Keratinocyte (primary cell): ENCODE data around the gene PAPOLB. TPM values are rescaled to one million over a fixed set of nuclear protein-coding genes. Genes with fewer than 3 reads are reported as not detected.

Source experiments
- DNase-seq: peaks from one replicate; pipeline ENCODE4 v3.0.0-alpha.2; 2011; ENCODE audit warnings: low read depth, missing footprints, low spot score
- FAIRE-seq: peaks from 2 replicates; lab custom pipeline; 2011; peaks lifted over from hg19 to GRCh38; lab: Jason Lieb, UNC
- H2AFZ ChIP-seq: 2 replicates; pipeline ENCODE4 v1.6.0; 2012; ENCODE audit warnings: low read length, control low read depth, inconsistent platforms; ENCODE audit not compliant: control insufficient read depth
- H3K27ac ChIP-seq: 2 replicates; pipeline ENCODE4 v1.5.1; 2011; ENCODE audit warnings: low read length; ENCODE audit not compliant: control insufficient read depth, insufficient read depth
- H3K27me3 ChIP-seq: 3 replicates; pipeline ENCODE4 v1.6.0; 2011; ENCODE audit warnings: low read length; ENCODE audit not compliant: control insufficient read depth, insufficient read depth; ENCODE audit errors: extremely low read depth
- H3K36me3 ChIP-seq, 2 experiments: 2 replicates in 1 of 2; 3 replicates in 1 of 2; pipeline ENCODE4 v1.5.1; 2011; ENCODE audit warnings: low read length in 2 of 2, mild to moderate bottlenecking in 1 of 2; ENCODE audit not compliant: control insufficient read depth in 2 of 2, insufficient read depth in 2 of 2; ENCODE audit errors: extremely low read depth in 1 of 2
- H3K4me1 ChIP-seq: 3 replicates; pipeline ENCODE4 v1.5.1; 2011; ENCODE audit warnings: low read length; ENCODE audit not compliant: control insufficient read depth, insufficient read depth; ENCODE audit errors: extremely low read depth
- H3K4me2 ChIP-seq: 3 replicates; pipeline ENCODE4 v1.6.0; 2011; ENCODE audit warnings: low read depth, low read length; ENCODE audit not compliant: control insufficient read depth, insufficient read depth; ENCODE audit errors: extremely low read depth
- H3K4me3 ChIP-seq, 3 experiments: fragments of 200-600 bp in 1 of 3; sonication (generic) in 1 of 3; 2 replicates in 2 of 3; 3 replicates in 1 of 3; pipeline ENCODE4 v1.5.1; 2011 to 2016; ENCODE audit warnings: low read length in 3 of 3, mild to moderate bottlenecking in 3 of 3, control low read depth in 2 of 3, inconsistent platforms in 1 of 3, low read depth in 1 of 3, mixed read lengths in 1 of 3, mixed run types in 1 of 3, moderate library complexity in 1 of 3; ENCODE audit not compliant: control insufficient read depth in 2 of 3, insufficient read depth in 2 of 3; ENCODE audit errors: extremely low read depth in 1 of 3
- H3K79me2 ChIP-seq: 2 replicates; pipeline ENCODE4 v1.6.0; 2012; ENCODE audit warnings: low read length; ENCODE audit not compliant: control insufficient read depth, insufficient read depth
- H3K9ac ChIP-seq: 3 replicates; pipeline ENCODE4 v1.6.0; 2011; ENCODE audit warnings: low read length; ENCODE audit not compliant: control insufficient read depth, insufficient read depth; ENCODE audit errors: extremely low read depth
- H3K9me1 ChIP-seq: 3 replicates; pipeline ENCODE4 v1.6.0; 2011; ENCODE audit warnings: low read length; ENCODE audit not compliant: control insufficient read depth, insufficient read depth; ENCODE audit errors: extremely low read depth
- H3K9me3 ChIP-seq: 2 replicates; pipeline ENCODE4 v1.5.1; 2012; ENCODE audit warnings: low read depth, low read length; ENCODE audit not compliant: control insufficient read depth
- H4K20me1 ChIP-seq: 3 replicates; pipeline ENCODE4 v1.6.0; 2011; ENCODE audit warnings: low read length; ENCODE audit not compliant: control insufficient read depth, insufficient read depth; ENCODE audit errors: extremely low read depth
- EZH2 ChIP-seq: IDR thresholded peaks from one replicate; pipeline ENCODE4 v1.6.1; 2012; ENCODE audit warnings: inconsistent platforms, mild to moderate bottlenecking, low read length, moderate library complexity
- dilution Hi-C: fragments of 300-500 bp; cut with MboI; formaldehyde crosslinking; loops from one replicate; pipeline ENCODE4 v1.7.0; 2020; ENCODE audit warnings: low sequenced_read_pairs; ENCODE audit not compliant: extremely low pct_ligation_motif_present
- polyA plus RNA-seq, 5 experiments: library from polyadenylated mRNA; depleted of rRNA in 3 of 5; stranded (reverse) in 3 of 5; stranded (forward) in 1 of 5; unstranded in 1 of 5; fragments of >200 nt; gene quantifications; 1 replicate in 1 of 5; 2 replicates in 3 of 5; 3 replicates in 1 of 5; pipeline versions ENCODE4 v1.2.1 to v1.2.3, GENCODE V29; 2011 to 2012; ENCODE audit warnings: missing spikeins in 2 of 5, low read depth in 1 of 5, low replicate concordance in 1 of 5
- TF ChIP-seq, protein P1 (sequence below), 3 experiments: IDR thresholded peaks in 1 of 3; conservative IDR thresholded peaks in 1 of 3; optimal IDR thresholded peaks in 1 of 3; 2 replicates in 2 of 3; 3 replicates in 1 of 3; pipeline versions ENCODE3 to v1.5.1; 2011; ENCODE audit warnings: low read length in 3 of 3, mild to moderate bottlenecking in 3 of 3, moderate library complexity in 2 of 3, control low read depth in 1 of 3, inconsistent platforms in 1 of 3; ENCODE audit not compliant: insufficient read depth in 2 of 3; ENCODE audit errors: extremely low read depth in 1 of 3

The PAPOLB gene
- polyA plus RNA-seq, 1 donor (not counting 4 experiments of a cell fraction or from before 2014, with no cell fraction given): not detected

DNA sequence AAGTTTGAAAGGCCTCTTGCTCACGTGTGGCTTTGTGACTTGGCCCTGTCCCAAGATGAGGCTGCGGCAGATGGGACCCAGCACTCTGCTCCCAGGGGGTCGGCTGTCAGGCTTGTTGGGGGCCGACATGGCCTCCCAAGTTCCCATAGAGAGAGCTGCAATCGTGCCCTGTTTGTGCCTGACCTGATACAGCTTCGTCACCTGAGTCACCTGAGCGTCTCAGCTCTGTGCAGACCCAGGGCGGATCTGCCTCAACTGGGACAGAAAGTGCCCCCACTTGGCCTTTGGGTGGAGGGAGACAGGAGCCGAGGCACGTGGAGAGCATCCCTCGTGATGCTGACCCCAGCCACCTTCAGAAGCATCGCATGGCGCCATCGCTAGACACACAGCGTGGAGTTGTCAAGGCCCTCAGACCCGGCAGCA is 21.7 kb downstream of the PAPOLB start:
- no peaks in the 10 kb centered on the region for H3K9me1 ChIP-seq
- dilution Hi-C loops: no loop called here
- H3K4me1 ChIP-seq: no peaks in the 10 kb centered on the region
- TF ChIP-seq EZH2: no peak
- no peak overlapping the region for H3K4me3 ChIP-seq
- DNase-seq (no peak), FAIRE-seq (no peak)
- no peaks in the 10 kb centered on the region for H4K20me1 ChIP-seq
- H3K27ac ChIP-seq: no peak overlapping the region
- no peaks in the 10 kb centered on the region for H3K36me3 ChIP-seq
- H3K9ac ChIP-seq: no peak overlapping the region
- H3K9me3 ChIP-seq: no peaks in the 10 kb centered on the region
- no peaks in the 10 kb centered on the region for H3K79me2 ChIP-seq
- H2AFZ ChIP-seq: no peak overlapping the region
- H3K4me2 ChIP-seq: no peak overlapping the region
- no peaks in the 10 kb centered on the region for H3K27me3 ChIP-seq

DNA sequence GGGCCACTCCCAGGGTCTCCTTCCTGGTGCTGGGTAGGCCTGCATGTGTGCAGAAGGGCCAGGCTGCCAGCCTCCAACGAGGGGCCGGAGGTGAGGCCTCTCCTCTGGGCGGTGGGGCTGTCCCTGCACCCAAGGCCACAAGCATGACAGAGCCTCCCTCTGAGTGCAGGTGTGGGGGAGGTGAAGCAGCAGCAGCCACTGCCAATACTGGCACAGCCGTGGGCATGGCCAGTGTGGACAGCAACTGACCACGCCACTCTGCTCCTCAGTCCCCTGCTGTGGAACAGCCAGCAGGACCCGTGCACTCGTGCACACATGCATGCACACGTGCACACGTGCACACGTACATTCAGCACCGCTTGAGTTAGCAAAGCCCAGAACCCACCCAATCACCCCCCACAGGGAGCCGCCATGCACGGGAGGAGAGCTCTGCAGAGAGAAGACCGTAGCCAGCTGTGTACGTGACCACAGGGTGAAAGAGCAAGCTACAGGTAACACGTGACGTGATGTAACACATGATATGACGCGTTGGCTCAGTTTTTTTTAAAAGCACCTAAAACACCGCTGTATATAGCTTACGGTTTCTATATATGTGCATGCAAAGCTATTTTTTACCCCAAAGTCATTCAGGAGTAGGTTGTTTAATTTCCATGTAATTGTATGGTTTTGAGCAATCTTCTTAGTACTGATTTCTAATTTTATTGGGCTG is 23.1 kb downstream of the PAPOLB start:
- Histone ChIP-seq H2AFZ (no peak overlapping the region), H3K4me1 (no peaks in the 10 kb centered on the region), H3K9ac (no peak overlapping the region), H4K20me1 (no peaks in the 10 kb centered on the region), H3K36me3 (no peaks in the 10 kb centered on the region), H3K4me2 (no peak overlapping the region), H3K9me1 (no peaks in the 10 kb centered on the region), H3K27me3 (no peaks in the 10 kb centered on the region), H3K4me3 (no peak overlapping the region), H3K9me3 (no peaks in the 10 kb centered on the region), H3K79me2 (no peaks in the 10 kb centered on the region), H3K27ac (no peak overlapping the region)
- no peak for TF ChIP-seq EZH2
- TF ChIP-seq, protein P1, sequence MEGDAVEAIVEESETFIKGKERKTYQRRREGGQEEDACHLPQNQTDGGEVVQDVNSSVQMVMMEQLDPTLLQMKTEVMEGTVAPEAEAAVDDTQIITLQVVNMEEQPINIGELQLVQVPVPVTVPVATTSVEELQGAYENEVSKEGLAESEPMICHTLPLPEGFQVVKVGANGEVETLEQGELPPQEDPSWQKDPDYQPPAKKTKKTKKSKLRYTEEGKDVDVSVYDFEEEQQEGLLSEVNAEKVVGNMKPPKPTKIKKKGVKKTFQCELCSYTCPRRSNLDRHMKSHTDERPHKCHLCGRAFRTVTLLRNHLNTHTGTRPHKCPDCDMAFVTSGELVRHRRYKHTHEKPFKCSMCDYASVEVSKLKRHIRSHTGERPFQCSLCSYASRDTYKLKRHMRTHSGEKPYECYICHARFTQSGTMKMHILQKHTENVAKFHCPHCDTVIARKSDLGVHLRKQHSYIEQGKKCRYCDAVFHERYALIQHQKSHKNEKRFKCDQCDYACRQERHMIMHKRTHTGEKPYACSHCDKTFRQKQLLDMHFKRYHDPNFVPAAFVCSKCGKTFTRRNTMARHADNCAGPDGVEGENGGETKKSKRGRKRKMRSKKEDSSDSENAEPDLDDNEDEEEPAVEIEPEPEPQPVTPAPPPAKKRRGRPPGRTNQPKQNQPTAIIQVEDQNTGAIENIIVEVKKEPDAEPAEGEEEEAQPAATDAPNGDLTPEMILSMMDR (optimal IDR thresholded peaks at IDR 0.05 in 1 of 3, IDR thresholded peaks at IDR 0.05 in 1 of 3, conservative IDR thresholded peaks at IDR 0.05 in 1 of 3; ENCODE audit: extremely low read depth in 1 of 3, insufficient read depth in 2 of 3, low read length in 3 of 3): no peak
- DNase-seq: no peak
- no peak for FAIRE-seq
- dilution Hi-C loops: no loop called here
